ENCODE measurements around the gene GYS1. TPM values are rescaled to one million over a fixed set of nuclear protein-coding genes. Genes with fewer than 3 reads are reported as not detected.

Gene GYS1
- total and polyA plus RNA-seq, 12 donors, result 114 to 245 (median 183) TPM

DNA sequence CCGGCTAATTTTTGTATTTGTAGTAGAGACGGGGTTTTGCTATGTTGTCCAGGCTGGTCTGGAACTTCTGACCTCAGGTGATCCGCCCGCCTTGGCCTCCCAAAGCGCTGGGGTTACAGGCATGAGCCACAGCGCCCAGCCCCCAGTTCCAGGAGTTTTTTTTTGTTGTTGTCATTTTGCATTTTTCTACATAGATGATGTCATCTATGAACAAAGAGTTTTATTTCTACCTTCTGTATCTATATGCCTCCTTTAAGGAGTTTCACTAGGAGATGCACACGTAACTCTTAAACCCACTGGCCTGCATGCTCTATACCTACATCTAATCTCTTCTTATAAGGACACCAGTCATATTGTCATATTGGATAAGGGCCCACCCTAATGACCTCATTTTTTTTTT is 54.9 kb downstream of the GYS1 start:
- peaks cover 0 to 10% (median 9%) of the 10 kb centered on the region in 9 donors for H3K4me1 ChIP-seq
- no peak overlapping the region for H3K4me3 ChIP-seq
- no peak overlapping the region for H3K27ac ChIP-seq
- ATAC-seq (no peak), DNase-seq (no peak)
- no peaks in the 10 kb centered on the region for H3K36me3 ChIP-seq
- TF ChIP-seq, protein P1, sequence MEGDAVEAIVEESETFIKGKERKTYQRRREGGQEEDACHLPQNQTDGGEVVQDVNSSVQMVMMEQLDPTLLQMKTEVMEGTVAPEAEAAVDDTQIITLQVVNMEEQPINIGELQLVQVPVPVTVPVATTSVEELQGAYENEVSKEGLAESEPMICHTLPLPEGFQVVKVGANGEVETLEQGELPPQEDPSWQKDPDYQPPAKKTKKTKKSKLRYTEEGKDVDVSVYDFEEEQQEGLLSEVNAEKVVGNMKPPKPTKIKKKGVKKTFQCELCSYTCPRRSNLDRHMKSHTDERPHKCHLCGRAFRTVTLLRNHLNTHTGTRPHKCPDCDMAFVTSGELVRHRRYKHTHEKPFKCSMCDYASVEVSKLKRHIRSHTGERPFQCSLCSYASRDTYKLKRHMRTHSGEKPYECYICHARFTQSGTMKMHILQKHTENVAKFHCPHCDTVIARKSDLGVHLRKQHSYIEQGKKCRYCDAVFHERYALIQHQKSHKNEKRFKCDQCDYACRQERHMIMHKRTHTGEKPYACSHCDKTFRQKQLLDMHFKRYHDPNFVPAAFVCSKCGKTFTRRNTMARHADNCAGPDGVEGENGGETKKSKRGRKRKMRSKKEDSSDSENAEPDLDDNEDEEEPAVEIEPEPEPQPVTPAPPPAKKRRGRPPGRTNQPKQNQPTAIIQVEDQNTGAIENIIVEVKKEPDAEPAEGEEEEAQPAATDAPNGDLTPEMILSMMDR (IDR thresholded peaks at IDR 0.05), result no peak
- peaks cover 0 to 8% (median 0%) of the 10 kb centered on the region in 7 donors for H3K27me3 ChIP-seq
- peaks cover 0 to 11% (median 9%) of the 10 kb centered on the region in 11 donors for H3K9me3 ChIP-seq
- intact Hi-C loops (cut with DNase I), result no loop called here
- 83 to 84% methylated on average over 7 of the region's 7 CpGs for WGBS, 2 donors

DNA sequence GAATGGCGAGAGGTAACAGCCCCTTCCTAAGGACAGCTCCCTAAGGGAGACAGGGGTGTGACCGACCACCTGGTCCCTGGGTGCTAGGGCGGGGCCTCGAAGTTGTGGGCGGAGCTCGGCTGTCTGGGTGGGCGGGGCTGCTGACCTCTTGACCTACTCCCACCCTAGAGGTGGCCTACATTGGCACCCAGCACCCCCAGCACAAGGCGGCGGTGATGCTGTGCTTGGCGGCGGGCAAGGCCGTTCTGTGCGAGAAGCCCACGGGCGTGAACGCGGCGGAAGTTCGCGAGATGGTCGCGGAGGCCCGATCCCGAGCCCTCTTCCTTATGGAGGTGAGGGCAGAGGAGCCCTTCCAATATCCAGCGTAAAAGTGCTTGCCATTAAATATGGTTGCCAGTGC is 57.2 kb downstream of the GYS1 start:
- Histone ChIP-seq H3K4me3 (no peak overlapping the region), H3K36me3 (no peaks in the 10 kb centered on the region), H3K27me3 (peaks cover 0 to 19% (median 0%) of the 10 kb centered on the region in 7 donors), H3K4me1 (peaks cover 0 to 15% (median 11%) of the 10 kb centered on the region in 9 donors), H3K9me3 (peaks cover 0 to 5% (median 4%) of the 10 kb centered on the region in 11 donors), H3K27ac (no peak overlapping the region)
- TF ChIP-seq, protein P1 (IDR thresholded peaks at IDR 0.05), result no peak
- ATAC-seq (no peak), DNase-seq (no peak)
- 97% methylated on average over 25 of the region's 25 CpGs for WGBS, 2 donors
- intact Hi-C loops (cut with DNase I), result no loop called here

DNA sequence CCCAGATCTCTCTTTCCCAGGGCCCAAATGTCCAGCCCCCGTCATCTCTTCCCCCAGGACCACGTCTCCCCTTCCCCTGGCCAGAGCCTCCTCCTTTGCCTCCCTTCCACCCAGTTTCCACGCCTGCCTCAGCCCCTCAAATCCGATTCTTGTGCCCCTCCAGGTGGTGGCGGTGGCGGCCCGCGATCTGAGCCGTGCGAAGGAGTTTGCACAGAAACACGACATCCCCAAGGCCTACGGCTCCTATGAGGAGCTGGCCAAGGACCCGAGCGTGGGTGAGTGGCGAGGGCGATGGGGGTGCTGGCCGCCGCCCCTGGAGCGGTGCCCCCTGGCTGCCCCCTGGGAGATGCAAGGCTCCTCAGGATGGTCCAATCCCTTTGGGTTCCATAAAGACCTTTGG is 58.3 kb downstream of the GYS1 start:
- Histone ChIP-seq H3K27me3 (peaks cover 0 to 19% (median 0%) of the 10 kb centered on the region in 7 donors), H3K4me3 (no peak overlapping the region), H3K27ac (no peak overlapping the region), H3K36me3 (no peaks in the 10 kb centered on the region), H3K9me3 (no peaks in the 10 kb centered on the region), H3K4me1 (peaks cover 0 to 15% (median 11%) of the 10 kb centered on the region in 9 donors)
- WGBS, 2 donors, result 78 to 79% methylated on average over 19 of the region's 19 CpGs
- DNase-seq (no peak), ATAC-seq (no peak)
- intact Hi-C loops (cut with DNase I), result no loop called here
- TF ChIP-seq, protein P1 (IDR thresholded peaks at IDR 0.05), result no peak

GRCh38 chr19:48933382-48933932 is 59.7 kb downstream of the GYS1 start, which contains the start of gene DHDH:
TSS of gene DHDH (plus strand) at chr19:48933699. CDS start at chr19:48933722, 23 bp downstream.
- ATAC-seq, result peak; percentile 63 to 85 (median 79)
- peak within 1 kb of the TSS in 1 of 10 donors; percentile 34 for H3K27ac ChIP-seq
- TF ChIP-seq, protein P1 (IDR thresholded peaks at IDR 0.05), result peak in 1 of 9 donors; percentile 11
- DNase-seq, result peak; percentile 56 to 67
- H3K9me3 ChIP-seq, result no peaks in the 10 kb centered on the region
- H3K4me3 ChIP-seq, result peak within 1 kb of the TSS in 9 of 10 donors; percentile 31 to 61 (median 53)
- H3K27me3 ChIP-seq, result peaks cover 0 to 19% (median 0%) of the 10 kb centered on the region in 7 donors
- no peaks in the 10 kb centered on the region for H3K36me3 ChIP-seq
- H3K4me1 ChIP-seq, result peaks cover 0 to 15% (median 11%) of the 10 kb centered on the region in 9 donors
- intact Hi-C loops (cut with DNase I), result no loop called here
- 0 to 1% methylated on average over 42 to 43 of the region's 43 CpGs for WGBS, 2 donors
